Jurkat, Clone E6-1 (cell line): ENCODE data around the gene TCF7.
A peak's percentile ranks its signal among the peaks of the same experiment; 100 is the strongest.

Experiments used
- DNase-seq: peaks from one replicate; pipeline ENCODE4 v3.0.0-alpha.2; 2011; ENCODE audit warnings: low read depth, low spot score
- H3K4me3 ChIP-seq: 2 replicates; pipeline ENCODE4 v1.5.1; 2011; ENCODE audit warnings: mild to moderate bottlenecking, low read length, control low read depth, moderate library complexity

TCF7 gene

GRCh38 chr5:134088291-134088690 is 26.2 kb upstream of the TCF7 start:
- H3K4me3 ChIP-seq = no peak overlapping the region
- DNase-seq = no peak

- DNase-seq = no peak
- H3K4me3 ChIP-seq = no peak overlapping the region
These were observed 25.4 kb upstream of the TCF7 start for GRCh38 chr5:134088994-134089560.

GRCh38 chr5:134090522-134090921 is 24.0 kb upstream of the TCF7 start:
- DNase-seq = peak; percentile 97
- 0 out of 2 replicates have a peak overlapping the region, but pooled peaks have one; percentile 15 for H3K4me3 ChIP-seq

- no peak overlapping the region for H3K4me3 ChIP-seq
- DNase-seq = no peak
These were observed 22.8 kb upstream of the TCF7 start for GRCh38 chr5:134091626-134092121.

- peak; percentile 60 for DNase-seq
These were observed 21.6 kb upstream of the TCF7 start for GRCh38 chr5:134092875-134093274.

GRCh38 chr5:134093351-134093750 is 21.1 kb upstream of the TCF7 start:
- H3K4me3 ChIP-seq = no peak overlapping the region

More at GRCh38 chr5:134092875-134093274, 21.6 kb upstream of the TCF7 start:
- H3K4me3 ChIP-seq = no peak overlapping the region

GRCh38 chr5:134095293-134095692 is 19.2 kb upstream of the TCF7 start:
- no peak overlapping the region for H3K4me3 ChIP-seq
- DNase-seq = no peak

More at GRCh38 chr5:134093351-134093750, 21.1 kb upstream of the TCF7 start:
- no peak for DNase-seq

GRCh38 chr5:134095887-134096589 is 18.4 kb upstream of the TCF7 start:
- DNase-seq = no peak
- H3K4me3 ChIP-seq = no peak overlapping the region

GRCh38 chr5:134097211-134097749 is 17.2 kb upstream of the TCF7 start:
- H3K4me3 ChIP-seq = no peak overlapping the region
- no peak for DNase-seq

GRCh38 chr5:134098690-134099089 is 15.8 kb upstream of the TCF7 start:
- no peak for DNase-seq

GRCh38 chr5:134099288-134099872 is 15.1 kb upstream of the TCF7 start:
- H3K4me3 ChIP-seq = no peak overlapping the region

More at GRCh38 chr5:134098690-134099089, 15.8 kb upstream of the TCF7 start:
- no peak overlapping the region for H3K4me3 ChIP-seq

GRCh38 chr5:134099939-134100282 is 14.6 kb upstream of the TCF7 start:
- DNase-seq = no peak
- no peak overlapping the region for H3K4me3 ChIP-seq

More at GRCh38 chr5:134099288-134099872, 15.1 kb upstream of the TCF7 start:
- DNase-seq = no peak

- no peak overlapping the region for H3K4me3 ChIP-seq
- DNase-seq = no peak
These were observed 14.0 kb upstream of the TCF7 start for GRCh38 chr5:134100283-134101091.

- H3K4me3 ChIP-seq = no peak overlapping the region
These were observed 12.6 kb upstream of the TCF7 start for GRCh38 chr5:134101686-134102439.

GRCh38 chr5:134103397-134103796 is 11.1 kb upstream of the TCF7 start:
- H3K4me3 ChIP-seq = no peak overlapping the region
- no peak for DNase-seq

More at GRCh38 chr5:134101686-134102439, 12.6 kb upstream of the TCF7 start:
- peak; percentile 59 for DNase-seq

GRCh38 chr5:134103998-134104654 is 10.4 kb upstream of the TCF7 start:
- H3K4me3 ChIP-seq = no peak overlapping the region
- DNase-seq = no peak

GRCh38 chr5:134106991-134107701 is 7.3 kb upstream of the TCF7 start:
- no peak overlapping the region for H3K4me3 ChIP-seq
- no peak for DNase-seq
